ENCODE data around the gene PLG. TPM values are rescaled to one million over a fixed set of nuclear protein-coding genes. Genes with fewer than 3 reads are reported as not detected.
"Not testable (repeated sequence)": the region's sequence is repeated elsewhere in the genome, so short reads cannot be mapped to it uniquely, and the experiment has no call there.

PLG gene
- total RNA-seq, 2 experiments from 2014 or later, result not detected

DNA sequence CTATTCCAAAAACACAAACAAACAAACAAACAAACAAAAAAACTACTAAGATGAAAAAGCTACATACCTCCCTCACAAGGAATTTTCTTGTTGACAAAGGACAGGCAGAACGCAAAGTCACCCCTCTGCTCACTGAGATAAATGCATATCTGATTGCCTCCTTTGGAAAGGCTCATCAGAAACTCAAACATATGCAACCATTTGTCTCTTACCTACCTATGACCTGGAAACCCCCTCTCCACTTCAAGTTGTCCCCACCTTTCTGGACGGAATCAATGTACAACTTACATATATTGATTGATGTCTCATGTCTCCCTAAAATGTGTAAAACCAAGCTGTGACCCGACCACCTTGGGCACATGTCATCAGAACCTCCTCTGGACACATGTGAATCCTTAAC lies 100.0 kb downstream of the PLG start:
- CTCF ChIA-PET; H3K27me3 Mint-ChIP-seq; H3K4me3 Mint-ChIP-seq; POLR2A ChIA-PET; H3K4me1 Mint-ChIP-seq (ENCODE audit: low read depth); DNase-seq; H3K27ac Mint-ChIP-seq; intact Hi-C loops (cut with micrococcal nuclease); H3K36me3 Mint-ChIP-seq: not testable (repeated sequence)
- H3K9me3 Mint-ChIP-seq, result peaks cover 20% of the 10 kb centered on the region

Other genes with a start within 250 kb of the PLG start
- not detected for gene LPA, start 38.0 kb upstream of the PLG start, total RNA-seq

Measured in activated CD4-positive, alpha-beta memory T cell treated with anti-CD3 and anti-CD28 coated beads for 36 hours (primary cell).